Subcutaneous abdominal adipose tissue (tissue), 5 donors: ENCODE results near the gene FUBP3.
A peak's percentile ranks its signal among the peaks of the same experiment; 100 is the strongest.

Source experiments
- H3K27ac ChIP-seq: one replicate; pipeline ENCODE4 v1.7.0; 2013; ENCODE audit warnings: low read depth, mild to moderate bottlenecking, inconsistent platforms, low read length, moderate library complexity
- H3K27me3 ChIP-seq, 5 donors: one replicate each; pipeline ENCODE4 v1.7.0; 2013; ENCODE audit warnings: low read length in 5 of 5, inconsistent platforms in 1 of 5; ENCODE audit not compliant: control insufficient read depth in 5 of 5, insufficient read depth in 4 of 5
- H3K36me3 ChIP-seq, 5 donors: one replicate each; pipeline ENCODE4 v1.7.0; 2013; ENCODE audit warnings: low read length in 5 of 5; ENCODE audit not compliant: control insufficient read depth in 5 of 5, insufficient read depth in 5 of 5
- H3K4me1 ChIP-seq, 5 donors: one replicate each; pipeline ENCODE4 v1.7.0; 2013; ENCODE audit warnings: low read length in 5 of 5, mild to moderate bottlenecking in 3 of 5, moderate library complexity in 1 of 5; ENCODE audit not compliant: control insufficient read depth in 5 of 5, insufficient read depth in 5 of 5
- H3K4me3 ChIP-seq, 5 donors: one replicate each; pipeline ENCODE4 v1.7.0; 2013; ENCODE audit warnings: low read length in 5 of 5, low read depth in 1 of 5
- H3K9ac ChIP-seq, 5 donors: one replicate each; pipeline ENCODE4 v1.7.0; 2013; ENCODE audit warnings: low read length in 5 of 5, mild to moderate bottlenecking in 4 of 5, moderate library complexity in 3 of 5
- H3K9me3 ChIP-seq, 5 donors: one replicate each; pipeline ENCODE4 v1.7.0; 2013; ENCODE audit warnings: low read length in 5 of 5; ENCODE audit not compliant: control insufficient read depth in 5 of 5
- donor health status: healthy.
- donor health status: healthy.
- donor health status: healthy.
- donor health status: healthy.
- donor health status: healthy.

FUBP3 gene

GRCh38 chr9:130660326-130660682 is 80.9 kb downstream of the FUBP3 start:
- Histone ChIP-seq H3K27me3 (peaks cover 44 to 81% (median 73%) of the 10 kb centered on the region in 5 donors), H3K9me3 (peaks cover 0 to 4% (median 0%) of the 10 kb centered on the region in 5 donors), H3K27ac (no peak overlapping the region), H3K4me1 (peaks cover 0 to 47% (median 42%) of the 10 kb centered on the region in 5 donors), H3K36me3 (no peaks in the 10 kb centered on the region), H3K9ac (no peak overlapping the region), H3K4me3 (peak overlapping the region in 2 of 5 donors; percentile 46 to 54)

- peaks cover 49 to 84% (median 71%) of the 10 kb centered on the region in 5 donors for H3K27me3 ChIP-seq
- H3K4me1 ChIP-seq, result peaks cover 0 to 53% (median 45%) of the 10 kb centered on the region in 5 donors
- no peaks in the 10 kb centered on the region for H3K36me3 ChIP-seq
- peak overlapping the region in 3 of 5 donors; percentile 46 to 54 (median 51) for H3K4me3 ChIP-seq
- no peak overlapping the region for H3K27ac ChIP-seq
- H3K9me3 ChIP-seq, result peaks cover 0 to 4% (median 0%) of the 10 kb centered on the region in 5 donors
- no peak overlapping the region for H3K9ac ChIP-seq
Measured at GRCh38 chr9:130660683-130661450, 81.5 kb downstream of the FUBP3 start.

- Histone ChIP-seq H3K4me1 (peaks cover 0 to 60% (median 52%) of the 10 kb centered on the region in 5 donors), H3K9me3 (peaks cover 0 to 3% (median 0%) of the 10 kb centered on the region in 5 donors), H3K27ac (no peak overlapping the region), H3K9ac (no peak overlapping the region), H3K4me3 (no peak overlapping the region), H3K27me3 (peaks cover 55 to 84% (median 71%) of the 10 kb centered on the region in 5 donors), H3K36me3 (no peaks in the 10 kb centered on the region)
Measured at GRCh38 chr9:130661451-130662098, 82.2 kb downstream of the FUBP3 start.

- H3K4me3 ChIP-seq, result no peak overlapping the region
- H3K4me1 ChIP-seq, result peaks cover 0 to 61% (median 53%) of the 10 kb centered on the region in 5 donors
- H3K27ac ChIP-seq, result no peak overlapping the region
- no peaks in the 10 kb centered on the region for H3K9me3 ChIP-seq
- H3K9ac ChIP-seq, result no peak overlapping the region
- H3K36me3 ChIP-seq, result no peaks in the 10 kb centered on the region
- H3K27me3 ChIP-seq, result peaks cover 57 to 85% (median 77%) of the 10 kb centered on the region in 5 donors
Measured at GRCh38 chr9:130662099-130662969, 83.0 kb downstream of the FUBP3 start.

GRCh38 chr9:130662970-130663257 is 83.5 kb downstream of the FUBP3 start:
- H3K36me3 ChIP-seq, result no peaks in the 10 kb centered on the region
- H3K4me3 ChIP-seq, result peak overlapping the region in 3 of 5 donors; percentile 9 to 26 (median 11)
- peaks cover 62 to 87% (median 82%) of the 10 kb centered on the region in 5 donors for H3K27me3 ChIP-seq
- H3K9ac ChIP-seq, result no peak overlapping the region
- no peak overlapping the region for H3K27ac ChIP-seq
- no peaks in the 10 kb centered on the region for H3K9me3 ChIP-seq
- H3K4me1 ChIP-seq, result peaks cover 0 to 61% (median 53%) of the 10 kb centered on the region in 5 donors

- no peaks in the 10 kb centered on the region for H3K9me3 ChIP-seq
- H3K36me3 ChIP-seq, result no peaks in the 10 kb centered on the region
- no peak overlapping the region for H3K9ac ChIP-seq
- H3K4me3 ChIP-seq, result peak overlapping the region in 3 of 5 donors; percentile 9 to 26 (median 11)
- no peak overlapping the region for H3K27ac ChIP-seq
- peaks cover 59 to 87% (median 82%) of the 10 kb centered on the region in 5 donors for H3K27me3 ChIP-seq
- peaks cover 0 to 61% (median 53%) of the 10 kb centered on the region in 5 donors for H3K4me1 ChIP-seq
Measured at GRCh38 chr9:130663258-130663976, 84.0 kb downstream of the FUBP3 start.

- Histone ChIP-seq H3K36me3 (no peaks in the 10 kb centered on the region), H3K27me3 (peaks cover 54 to 87% (median 80%) of the 10 kb centered on the region in 5 donors), H3K4me3 (peak overlapping the region in 1 of 5 donors; percentile 26), H3K27ac (no peak overlapping the region), H3K9ac (no peak overlapping the region), H3K4me1 (peaks cover 0 to 61% (median 53%) of the 10 kb centered on the region in 5 donors), H3K9me3 (no peaks in the 10 kb centered on the region)
Measured at GRCh38 chr9:130663977-130664250, 84.5 kb downstream of the FUBP3 start.

- Histone ChIP-seq H3K4me3 (peak within 1 kb of the TSS in 1 of 5 donors; percentile 26), H3K9ac (no peak within 1 kb of the TSS), H3K4me1 (peaks cover 0 to 61% (median 53%) of the 10 kb centered on the region in 5 donors), H3K27ac (no peak within 1 kb of the TSS), H3K27me3 (peaks cover 53 to 82% (median 75%) of the 10 kb centered on the region in 5 donors), H3K36me3 (no peaks in the 10 kb centered on the region), H3K9me3 (no peaks in the 10 kb centered on the region)
Measured at GRCh38 chr9:130664251-130665028, 85.1 kb downstream of the FUBP3 start, which contains the start of gene PRDM12. Gene PRDM12 (plus strand): TSS chr9:130664594. CDS start chr9:130664654, 60 bp downstream.

- H3K9ac ChIP-seq, result no peak overlapping the region
- H3K27me3 ChIP-seq, result peaks cover 53 to 82% (median 75%) of the 10 kb centered on the region in 5 donors
- no peaks in the 10 kb centered on the region for H3K36me3 ChIP-seq
- peaks cover 0 to 61% (median 50%) of the 10 kb centered on the region in 5 donors for H3K4me1 ChIP-seq
- no peaks in the 10 kb centered on the region for H3K9me3 ChIP-seq
- H3K27ac ChIP-seq, result no peak overlapping the region
- no peak overlapping the region for H3K4me3 ChIP-seq
Measured at GRCh38 chr9:130665029-130665430, 85.7 kb downstream of the FUBP3 start.
